K562 (cell line): ENCODE data around the gene CRYZL1. TPM values are rescaled to one million over a fixed set of nuclear protein-coding genes. Genes with fewer than 3 reads are reported as not detected.

ENCODE experiments used
- ATAC-seq: fragments of 200-7000 bp; cut with Tn5 transposase; 3 replicates; pipeline ENCODE4 v1.9.1; 2020; ENCODE audit warnings: moderate library complexity
- BruUV-seq: library from RNA; stranded (reverse); fragments of 400-500 nt; replicated peaks from 2 replicates; lab custom pipeline; 2021; lab: Mats Ljungman, UMichigan
- CTCF ChIA-PET: fragments of 300-600 bp; formaldehyde crosslinking; extraction: SDS; loops from one replicate; lab custom pipeline; 2021; ENCODE audit warnings: low intra/inter-chr PET ratio; lab: Yijun Ruan, JAX
- POLR2A ChIA-PET: fragments of 300-600, 350-650 bp; sonication (Branson Sonifier 250); formaldehyde crosslinking; extraction: SDS; loops from one replicate; lab custom pipeline; 2021; ENCODE audit warnings: antibody characterized with exemption, inconsistent platforms; lab: Yijun Ruan, JAX
- DNase-seq, 4 experiments: peaks; one replicate each; pipeline versions ENCODE4 v3.0.0 to v3.0.0-alpha.2; 2011 to 2018; ENCODE audit warnings: low spot score in 3 of 4, mixed read lengths in 3 of 4; ENCODE audit errors: extremely low read depth in 1 of 4
- FAIRE-seq: peaks from 2 replicates; lab custom pipeline; 2011; peaks lifted over from hg19 to GRCh38; lab: Jason Lieb, UNC
- H2AFZ ChIP-seq: 2 replicates; pipeline ENCODE4 v1.6.0; 2011; ENCODE audit warnings: low read depth, low read length, control low read depth, inconsistent platforms
- H3K27ac ChIP-seq: fragments of 200-600 bp; 3 replicates; pipeline ENCODE4 v1.8.0; 2011; ENCODE audit warnings: low read depth, mild to moderate bottlenecking, control low read depth, inconsistent platforms, low read length, moderate library complexity, mixed read lengths; ENCODE audit errors: extremely low read depth
- H3K27me3 ChIP-seq, 2 experiments: fragments of 300-600 bp in 1 of 2; 2 replicates in 1 of 2; 3 replicates in 1 of 2; pipeline versions ENCODE4 v1.6.0 to v1.8.0; 2011; ENCODE audit warnings: inconsistent platforms in 2 of 2, low read length in 2 of 2, mild to moderate bottlenecking in 1 of 2, mixed read lengths in 1 of 2, moderate library complexity in 1 of 2; ENCODE audit not compliant: control insufficient read depth in 2 of 2, insufficient read depth in 2 of 2
- H3K36me3 ChIP-seq: fragments of 300-600 bp; 3 replicates; pipeline ENCODE4 v1.8.0; 2011; ENCODE audit warnings: mild to moderate bottlenecking, low read length, inconsistent platforms; ENCODE audit not compliant: control insufficient read depth, insufficient read depth
- H3K4me1 ChIP-seq, 2 experiments: fragments of 200-600 bp in 1 of 2; replicated peaks in 1 of 2; 2 replicates in 1 of 2; 3 replicates in 1 of 2; pipeline versions ENCODE4 v1.5.1 to v1.8.0; 2011; ENCODE audit warnings: inconsistent platforms in 2 of 2, low read length in 2 of 2, mild to moderate bottlenecking in 1 of 2, mixed read lengths in 1 of 2, moderate library complexity in 1 of 2; ENCODE audit not compliant: control insufficient read depth in 2 of 2, insufficient read depth in 2 of 2
- H3K4me2 ChIP-seq: 2 replicates; pipeline ENCODE4 v1.6.1; 2011; ENCODE audit warnings: low read length, control low read depth, inconsistent platforms, mixed read lengths; ENCODE audit not compliant: insufficient read depth
- H3K4me3 ChIP-seq: fragments of 200-600 bp; sonication (generic), shearing (Covaris generic); 2 replicates; pipeline ENCODE4 v1.5.1; 2016; ENCODE audit warnings: control low read depth, inconsistent platforms
- H3K79me2 ChIP-seq: fragments of 200-600 bp; 3 replicates; pipeline ENCODE4 v1.8.0; 2011; ENCODE audit warnings: low read length, inconsistent platforms; ENCODE audit not compliant: control insufficient read depth, insufficient read depth
- H3K9ac ChIP-seq, 2 experiments: 2 replicates each; pipeline versions ENCODE4 v1.6.0 to v1.6.1; 2011; ENCODE audit warnings: low read depth in 2 of 2, low read length in 2 of 2, control low read depth in 1 of 2, inconsistent platforms in 1 of 2, mild to moderate bottlenecking in 1 of 2, mixed read lengths in 1 of 2; ENCODE audit not compliant: insufficient read depth in 1 of 2
- H3K9me1 ChIP-seq: one replicate; pipeline ENCODE4 v1.6.0; 2011; ENCODE audit warnings: inconsistent platforms, mild to moderate bottlenecking, low read length, moderate library complexity; ENCODE audit not compliant: control insufficient read depth, insufficient read depth
- H3K9me3 ChIP-seq: replicated peaks from 2 replicates; pipeline ENCODE4 v1.5.1; 2011; ENCODE audit warnings: low read depth, low read length, inconsistent platforms; ENCODE audit not compliant: control insufficient read depth, insufficient read depth
- H4K20me1 ChIP-seq: replicated peaks from 2 replicates; pipeline ENCODE4 v1.6.1; 2011; ENCODE audit warnings: low read length, inconsistent platforms, mixed read lengths; ENCODE audit not compliant: control insufficient read depth, insufficient read depth
- ARID2 ChIP-seq: fragments of 450-650 bp; IDR thresholded peaks from 2 replicates; pipeline ENCODE4 v1.6.1; 2017; ENCODE audit warnings: antibody characterized with exemption, mild to moderate bottlenecking
- E2F6 ChIP-seq, 2 experiments: IDR thresholded peaks; 2 replicates each; pipeline ENCODE4 v1.6.1; 2011; ENCODE audit warnings: borderline replicate concordance in 1 of 2, control low read depth in 1 of 2, low read depth in 1 of 2, low read length in 1 of 2, mild to moderate bottlenecking in 1 of 2, mixed read lengths in 1 of 2, moderate library complexity in 1 of 2; ENCODE audit not compliant: insufficient read depth in 1 of 2, insufficient read length in 1 of 2, poor library complexity in 1 of 2, severe bottlenecking in 1 of 2; ENCODE audit errors: extremely low read depth in 1 of 2
- PRPF4 ChIP-seq: fragments of 200-400 bp; formaldehyde crosslinking; IDR thresholded peaks from one replicate; pipeline ENCODE4 v1.6.1; 2017; ENCODE audit warnings: low read length, low read depth, mild to moderate bottlenecking; ENCODE audit not compliant: insufficient read depth, poor library complexity, severe bottlenecking
- RBM34 ChIP-seq: fragments of 200-400 bp; formaldehyde crosslinking; IDR thresholded peaks from 2 replicates; pipeline ENCODE4 v1.6.1; 2018; ENCODE audit warnings: low read length, borderline replicate concordance; ENCODE audit not compliant: insufficient read depth
- WGBS: fragments of 100-300 bp; shearing (Covaris generic); methylation state at CpG from one replicate; pipeline ENCODE4 v1.1.6; 2016; ENCODE audit warnings: low coverage, mixed read lengths; ENCODE audit not compliant: insufficient coverage; ENCODE audit errors: missing lambda C conversion rate; 5-methylcytosine and 5-hydroxymethylcytosine counted together
- in situ Hi-C: fragments of 300-500 bp; cut with MboI; formaldehyde crosslinking; loops from 4 replicates; pipeline ENCODE4 v1.15.0; 2018; ENCODE audit warnings: inconsistent platforms, mixed read lengths
- intact Hi-C: fragments of 100-400 bp; cut with micrococcal nuclease; formaldehyde crosslinking; loops from 2 replicates; pipeline ENCODE4 v1.14.2; 2022
- polyA plus RNA-seq, 8 experiments: library from polyadenylated mRNA; depleted of rRNA in 4 of 8; stranded (reverse) in 5 of 8; unstranded in 3 of 8; fragments of >200 nt; fragmentation: Nextera tagmentation in 2 of 8; fragmentation: Illumina TruSeq in 1 of 8; extraction: Ambion mirVana in 2 of 8; extraction: Trizol in 1 of 8; gene quantifications; 2 replicates each; pipeline versions ENCODE4 v1.2.1 to v1.2.3, GENCODE V29; 2011 to 2014; ENCODE audit warnings: inconsistent platforms in 1 of 8, missing spikeins in 1 of 8
- total RNA-seq, 7 experiments: library from RNA; depleted of rRNA in 6 of 7; stranded (reverse); fragments of >200 nt in 6 of 7; fragmentation: Illumina TruSeq in 2 of 7; extraction: Trizol in 2 of 7; gene quantifications; 2 replicates each; pipeline versions ENCODE4 v1.2.1 to v1.2.3, GENCODE V29; 2011 to 2021; ENCODE audit warnings: low replicate concordance in 1 of 7

The CRYZL1 gene
- total and polyA plus RNA-seq, 9 of the 15 experiments (the other 6 are each of a cell fraction or from before 2014, with no cell fraction given) = 19.9 to 98.2 (median 39.2) TPM

GRCh38 chr21:33684923-33685560 is 43.5 kb upstream of the CRYZL1 start:
- FAIRE-seq (no peak), DNase-seq (peak in 1 of 4 experiments; percentile 10), ATAC-seq (no peak)
- H3K79me2 ChIP-seq = no peaks in the 10 kb centered on the region
- CTCF ChIA-PET = no interaction called here
- H3K4me1 ChIP-seq = peaks cover 0 to 17% of the 10 kb centered on the region in 2 experiments; a peak in 3 of 5 replicates
- H3K9me3 ChIP-seq = no peaks in the 10 kb centered on the region
- H3K27ac ChIP-seq = no peak overlapping the region
- no peak overlapping the region for H3K9ac ChIP-seq
- no peak overlapping the region for H3K4me2 ChIP-seq
- H3K27me3 ChIP-seq = 0 out of 5 replicates have a peak, but pooled peaks cover 2 to 4% of the 10 kb centered on the region in 2 experiments
- intact Hi-C loops = no loop called here
- BruUV-seq = no TSS peak
- H3K4me3 ChIP-seq = no peak overlapping the region
- H3K9me1 ChIP-seq = no peaks in the 10 kb centered on the region
- POLR2A ChIA-PET = interaction anchor here (3.4 kb wide), 1 partner anchor 19 kb away, joined by 7 read pairs; no protein-coding TSS in a partner anchor
- 4% methylated on average over 5 of the region's 5 CpGs for WGBS
- in situ Hi-C loops = no loop called here
- TF ChIP-seq E2F6 (IDR thresholded peaks at IDR 0.05; ENCODE audit: borderline replicate concordance in 1 of 2, extremely low read depth in 1 of 2, insufficient read depth in 1 of 2, insufficient read length in 1 of 2, low read depth in 1 of 2, low read length in 1 of 2, poor library complexity in 1 of 2, severe bottlenecking in 1 of 2) = no peak
- no peak for TF ChIP-seq PRPF4
- no peak for TF ChIP-seq ARID2
- TF ChIP-seq RBM34 = no peak
- no peaks in the 10 kb centered on the region for H3K36me3 ChIP-seq
- no peaks in the 10 kb centered on the region for H4K20me1 ChIP-seq
- H2AFZ ChIP-seq = 0 out of 2 replicates have a peak overlapping the region, but pooled peaks have one; percentile 2
